Gastrocnemius medialis (tissue), 4 donors: Measurements from ENCODE around the gene CDH23.

Source experiments
- CTCF ChIP-seq, 5 experiments: fragments of 450-650 bp in 3 of 5; fragments of 200-600 bp in 2 of 5; sonication (generic) in 2 of 5; IDR thresholded peaks in 4 of 5; conservative IDR thresholded peaks in 1 of 5; 1 replicate in 4 of 5; 2 replicates in 1 of 5; pipeline ENCODE4 v1.5.1; 2016 to 2019; ENCODE audit warnings: antibody characterized with exemption in 5 of 5, mild to moderate bottlenecking in 3 of 5, moderate library complexity in 3 of 5
- POLR2A ChIP-seq, 2 donors: fragments of 450-650 bp; IDR thresholded peaks; one replicate each; pipeline ENCODE4 v1.6.1; 2017; ENCODE audit warnings: antibody characterized with exemption in 2 of 2, mild to moderate bottlenecking in 2 of 2, moderate library complexity in 2 of 2

- TF ChIP-seq CTCF (IDR thresholded peaks at IDR 0.05 in 4 of 5, conservative IDR thresholded peaks at IDR 0.05 in 1 of 5) = no peak
- no peak for TF ChIP-seq POLR2A (IDR thresholded peaks at IDR 0.05)
These were observed 158.5 kb downstream of the CDH23 start for GRCh38 chr10:71555087-71555723.
